HG02884 (cell line): ENCODE data around the gene SOD1.
"Not testable (repeated sequence)": the region's sequence is repeated elsewhere in the genome, so short reads cannot be mapped to it uniquely, and the experiment has no call there.

Experiments
- ATAC-seq: cut with Tn5 transposase; IDR thresholded peaks from one replicate; pipeline ENCODE4 v1.9.1; 2021; ENCODE audit warnings: mild to moderate bottlenecking, moderate library complexity; ENCODE audit not compliant: unreplicated experiment

SOD1 gene

DNA sequence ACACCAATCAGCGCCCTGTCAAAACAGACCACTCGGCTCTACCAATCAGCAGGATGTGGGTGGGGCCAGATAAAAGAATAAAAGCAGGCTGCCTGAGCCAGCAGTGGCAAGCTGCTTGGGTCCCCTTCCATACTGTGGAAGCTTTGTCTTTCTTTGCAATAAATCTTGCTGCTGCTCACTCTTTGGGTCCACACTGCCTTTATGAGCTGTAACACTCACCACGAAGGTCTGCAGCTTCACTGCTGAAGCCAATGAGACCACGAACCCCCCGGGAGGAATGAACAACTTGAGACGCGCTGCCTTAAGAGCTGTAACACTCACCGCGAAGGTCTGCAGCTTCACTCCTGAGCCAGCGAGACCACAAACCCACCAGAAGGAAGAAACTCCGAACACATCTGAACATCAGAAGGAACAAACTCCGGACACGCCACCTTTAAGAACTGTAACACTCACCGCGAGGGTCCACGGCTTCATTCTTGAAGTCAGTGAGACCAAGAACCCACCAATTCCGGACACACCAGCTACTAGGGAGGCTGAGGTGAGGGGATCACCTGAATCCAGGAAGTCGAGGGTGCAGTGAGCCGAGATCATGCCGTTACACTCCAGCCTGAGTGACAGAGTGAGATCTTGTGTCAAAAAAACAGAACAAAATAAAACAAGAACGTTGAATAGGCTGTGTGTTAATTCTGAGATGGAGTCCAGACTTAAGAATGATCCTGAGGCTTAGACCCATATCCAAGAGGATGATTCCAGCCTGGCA lies 4.5 kb upstream of the SOD1 start:
- ATAC-seq: not testable (repeated sequence)

DNA sequence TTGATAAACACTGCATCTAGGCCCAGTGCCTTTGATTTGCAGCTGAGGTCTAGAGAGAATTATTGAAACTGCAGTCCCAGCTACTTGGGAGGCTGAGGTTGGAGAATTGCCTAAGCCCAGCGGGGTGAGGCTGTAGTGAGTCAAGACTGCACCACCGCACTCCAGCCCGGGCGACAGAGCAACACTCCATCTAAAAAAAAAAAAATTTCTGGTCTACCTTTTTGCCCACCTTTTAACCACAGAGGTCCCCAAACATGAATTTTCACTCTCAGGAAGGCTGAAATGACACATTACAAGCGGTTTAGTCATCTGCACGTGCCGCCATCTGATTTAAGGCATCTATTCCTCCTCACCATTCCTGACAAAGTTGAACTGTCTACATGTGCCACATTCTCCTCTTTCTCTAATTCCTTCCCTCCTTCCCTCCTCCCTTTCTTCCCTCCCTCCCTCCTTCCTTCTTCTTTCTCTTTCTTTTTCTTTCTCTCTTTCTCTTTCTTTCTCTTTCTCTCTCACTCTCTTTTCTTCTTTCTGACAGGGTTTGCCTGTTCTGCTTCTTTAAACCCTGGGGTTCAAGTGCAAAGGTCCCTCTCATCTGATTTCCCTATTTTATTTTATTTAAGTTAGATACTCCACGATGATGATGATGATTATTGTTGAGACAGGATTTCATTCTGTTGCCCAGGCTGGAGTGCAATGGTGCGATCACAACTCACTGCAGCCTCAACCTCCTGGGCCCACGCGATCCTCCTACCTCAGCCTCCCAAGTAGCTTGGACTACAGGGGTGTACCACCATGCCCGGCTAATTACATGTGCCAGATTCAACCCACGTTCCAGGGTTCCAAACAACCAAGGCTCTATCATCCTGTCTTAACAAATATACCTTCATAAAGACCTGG lies 3.0 kb upstream of the SOD1 start:
- no peak for ATAC-seq

DNA sequence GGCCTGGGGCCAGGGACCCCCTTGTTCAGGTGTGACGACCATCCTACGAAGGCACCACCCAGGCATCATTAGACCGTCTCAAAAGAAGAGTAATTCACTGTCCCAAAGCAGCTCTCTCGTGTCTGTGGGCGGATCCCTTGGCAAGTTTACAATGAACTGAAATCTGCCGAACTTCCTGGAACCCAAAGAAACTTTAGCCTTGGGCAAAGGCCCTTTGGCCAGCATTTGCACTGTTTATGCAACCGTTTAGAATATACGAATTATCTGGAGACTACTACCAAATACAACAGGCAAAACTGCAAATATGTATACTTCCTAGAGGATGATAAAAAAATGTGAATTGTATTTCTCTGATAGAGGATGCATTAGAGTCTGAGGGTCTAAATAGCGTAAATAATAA lies 1.4 kb upstream of the SOD1 start:
- no peak for ATAC-seq

DNA sequence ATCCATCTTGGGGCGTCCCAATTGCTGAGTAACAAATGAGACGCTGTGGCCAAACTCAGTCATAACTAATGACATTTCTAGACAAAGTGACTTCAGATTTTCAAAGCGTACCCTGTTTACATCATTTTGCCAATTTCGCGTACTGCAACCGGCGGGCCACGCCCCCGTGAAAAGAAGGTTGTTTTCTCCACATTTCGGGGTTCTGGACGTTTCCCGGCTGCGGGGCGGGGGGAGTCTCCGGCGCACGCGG lies 282 bp upstream of the SOD1 start:
- peak; percentile 16 for ATAC-seq

DNA sequence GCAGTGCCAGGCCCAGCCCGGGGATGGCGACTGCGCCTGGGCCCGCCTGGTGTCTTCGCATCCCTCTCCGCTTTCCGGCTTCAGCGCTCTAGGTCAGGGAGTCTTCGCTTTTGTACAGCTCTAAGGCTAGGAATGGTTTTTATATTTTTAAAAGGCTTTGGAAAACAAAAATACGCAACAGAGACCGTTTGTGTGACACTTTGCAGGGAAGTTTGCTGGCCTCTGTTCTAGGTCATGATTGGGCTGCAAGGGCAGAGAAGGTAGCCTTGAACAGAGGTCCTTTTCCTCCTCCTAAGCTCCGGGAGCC lies 719 bp downstream of the SOD1 start:
- ATAC-seq: peak; percentile 24

DNA sequence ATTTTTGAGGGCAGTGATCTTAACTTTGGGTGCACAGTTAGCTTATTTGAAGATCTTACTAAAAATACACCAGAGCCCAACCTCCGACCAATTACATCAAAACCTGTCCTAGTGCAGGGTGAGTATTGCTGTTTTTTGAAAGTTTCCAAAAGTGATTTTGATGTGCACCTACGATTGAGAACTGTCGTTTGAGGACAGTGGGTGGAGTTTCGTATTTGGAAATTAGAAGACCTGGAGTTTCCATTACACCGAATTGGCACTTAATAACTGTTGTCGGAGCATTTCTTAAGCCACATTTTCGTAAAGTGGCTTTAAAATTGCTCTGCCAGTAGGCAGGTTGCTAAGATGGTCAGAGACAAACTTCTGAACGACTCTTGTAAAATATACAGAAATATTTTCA lies 1.1 kb downstream of the SOD1 start:
- ATAC-seq: no peak

DNA sequence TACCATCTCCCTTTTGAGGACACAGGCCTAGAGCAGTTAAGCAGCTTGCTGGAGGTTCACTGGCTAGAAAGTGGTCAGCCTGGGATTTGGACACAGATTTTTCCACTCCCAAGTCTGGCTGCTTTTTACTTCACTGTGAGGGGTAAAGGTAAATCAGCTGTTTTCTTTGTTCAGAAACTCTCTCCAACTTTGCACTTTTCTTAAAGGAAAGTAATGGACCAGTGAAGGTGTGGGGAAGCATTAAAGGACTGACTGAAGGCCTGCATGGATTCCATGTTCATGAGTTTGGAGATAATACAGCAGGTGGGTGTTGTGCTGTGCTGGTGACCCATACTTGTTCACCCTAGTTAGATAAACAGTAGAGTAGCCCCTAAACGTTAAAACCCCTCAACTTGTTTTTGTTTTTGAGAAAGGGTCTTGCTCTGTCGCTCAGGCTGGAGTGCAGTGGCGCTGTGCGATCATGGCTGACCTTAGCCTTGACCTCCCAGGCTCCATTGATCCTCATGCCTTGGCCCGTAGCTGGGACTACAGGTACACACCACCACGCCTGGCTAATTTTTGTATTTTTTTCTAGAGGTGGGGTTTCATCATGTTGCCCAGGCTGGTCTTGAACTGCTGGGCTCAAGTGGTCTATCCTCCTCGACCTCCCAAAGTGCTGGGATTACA lies 4.2 kb downstream of the SOD1 start:
- ATAC-seq: no peak

DNA sequence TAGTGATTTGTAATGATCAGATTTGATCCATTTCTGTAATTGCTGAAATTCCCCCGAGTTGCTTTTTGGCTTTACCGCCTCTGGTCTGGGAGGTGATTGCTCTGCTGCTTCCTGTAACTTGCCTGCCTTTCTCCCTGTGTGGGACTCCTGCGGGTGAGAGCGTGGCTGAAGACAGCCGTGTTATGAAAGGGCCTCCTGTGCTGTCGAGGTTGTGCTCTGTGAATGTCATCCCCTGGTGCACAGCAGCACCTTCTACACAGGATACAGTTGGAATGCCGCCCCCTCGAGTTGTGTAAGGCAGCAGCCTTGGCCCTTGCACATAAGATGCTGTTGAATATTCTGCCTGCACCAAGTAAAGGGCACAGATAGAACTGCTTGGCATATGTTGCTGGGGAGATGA lies 5.9 kb downstream of the SOD1 start:
- no peak for ATAC-seq

DNA sequence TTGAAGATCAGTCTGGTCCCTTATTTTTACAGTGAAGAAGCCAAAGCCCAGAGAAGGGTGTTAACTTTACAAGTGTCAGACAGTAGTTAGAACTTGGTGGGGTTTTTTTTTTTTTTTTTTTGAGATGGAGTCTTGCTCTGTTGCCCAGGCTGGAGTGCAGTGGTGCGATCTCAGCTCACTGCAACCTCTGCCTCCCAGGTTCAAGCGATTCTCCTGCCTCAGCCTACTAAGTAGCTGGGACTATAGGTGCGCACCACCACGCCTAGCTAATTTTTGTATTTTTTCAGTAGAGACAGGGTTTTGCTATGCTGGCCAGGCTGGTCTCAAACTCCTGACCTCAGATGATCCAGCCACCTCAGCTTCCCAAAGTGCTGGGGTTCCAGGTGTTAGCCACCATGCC lies 6.4 kb downstream of the SOD1 start:
- ATAC-seq: not testable (repeated sequence)

DNA sequence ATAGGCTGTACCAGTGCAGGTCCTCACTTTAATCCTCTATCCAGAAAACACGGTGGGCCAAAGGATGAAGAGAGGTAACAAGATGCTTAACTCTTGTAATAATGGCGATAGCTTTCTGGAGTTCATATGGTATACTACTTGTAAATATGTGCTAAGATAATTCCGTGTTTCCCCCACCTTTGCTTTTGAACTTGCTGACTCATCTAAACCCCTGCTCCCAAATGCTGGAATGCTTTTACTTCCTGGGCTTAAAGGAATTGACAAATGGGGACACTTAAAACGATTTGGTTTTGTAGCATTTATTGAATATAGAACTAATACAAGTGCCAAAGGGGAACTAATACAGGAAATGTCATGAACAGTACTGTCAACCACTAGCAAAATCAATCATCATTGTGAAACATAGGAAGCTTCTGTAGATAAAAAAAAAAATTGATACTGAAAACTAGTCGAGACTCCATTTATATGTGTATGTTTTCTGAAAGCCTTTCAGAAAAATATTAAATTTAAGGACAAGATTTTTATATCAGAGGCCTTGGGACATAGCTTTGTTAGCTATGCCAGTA lies 7.0 kb downstream of the SOD1 start:
- ATAC-seq: no peak

DNA sequence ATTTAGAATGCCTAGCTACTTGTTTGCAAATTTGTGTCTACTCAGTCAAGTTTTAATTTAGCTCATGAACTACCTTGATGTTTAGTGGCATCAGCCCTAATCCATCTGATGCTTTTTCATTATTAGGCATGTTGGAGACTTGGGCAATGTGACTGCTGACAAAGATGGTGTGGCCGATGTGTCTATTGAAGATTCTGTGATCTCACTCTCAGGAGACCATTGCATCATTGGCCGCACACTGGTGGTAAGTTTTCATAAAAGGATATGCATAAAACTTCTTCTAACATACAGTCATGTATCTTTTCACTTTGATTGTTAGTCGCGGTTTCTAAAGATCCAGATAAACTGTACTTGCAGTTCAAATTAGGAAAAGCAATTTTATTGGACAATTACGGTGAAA lies 7.6 kb downstream of the SOD1 start:
- ATAC-seq: no peak

DNA sequence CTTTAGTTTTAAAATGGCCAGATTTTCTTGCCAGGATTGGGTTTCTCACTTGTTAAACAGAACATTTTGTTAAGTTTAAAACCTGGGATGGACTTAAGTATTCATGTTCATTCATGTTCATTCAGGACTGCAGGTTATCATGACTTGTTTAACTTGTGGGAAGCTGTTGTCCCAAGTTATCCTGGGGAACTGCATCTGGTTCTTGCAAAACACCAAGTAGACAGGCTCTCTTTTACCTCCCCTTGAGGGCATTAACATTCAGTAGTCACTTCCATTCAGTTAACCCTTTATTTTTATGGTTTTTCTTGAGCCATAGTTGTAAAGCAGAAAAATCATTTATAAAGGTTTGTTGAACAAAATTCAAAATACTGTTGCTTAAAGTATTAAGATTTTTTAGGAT lies 8.1 kb downstream of the SOD1 start:
- no peak for ATAC-seq

DNA sequence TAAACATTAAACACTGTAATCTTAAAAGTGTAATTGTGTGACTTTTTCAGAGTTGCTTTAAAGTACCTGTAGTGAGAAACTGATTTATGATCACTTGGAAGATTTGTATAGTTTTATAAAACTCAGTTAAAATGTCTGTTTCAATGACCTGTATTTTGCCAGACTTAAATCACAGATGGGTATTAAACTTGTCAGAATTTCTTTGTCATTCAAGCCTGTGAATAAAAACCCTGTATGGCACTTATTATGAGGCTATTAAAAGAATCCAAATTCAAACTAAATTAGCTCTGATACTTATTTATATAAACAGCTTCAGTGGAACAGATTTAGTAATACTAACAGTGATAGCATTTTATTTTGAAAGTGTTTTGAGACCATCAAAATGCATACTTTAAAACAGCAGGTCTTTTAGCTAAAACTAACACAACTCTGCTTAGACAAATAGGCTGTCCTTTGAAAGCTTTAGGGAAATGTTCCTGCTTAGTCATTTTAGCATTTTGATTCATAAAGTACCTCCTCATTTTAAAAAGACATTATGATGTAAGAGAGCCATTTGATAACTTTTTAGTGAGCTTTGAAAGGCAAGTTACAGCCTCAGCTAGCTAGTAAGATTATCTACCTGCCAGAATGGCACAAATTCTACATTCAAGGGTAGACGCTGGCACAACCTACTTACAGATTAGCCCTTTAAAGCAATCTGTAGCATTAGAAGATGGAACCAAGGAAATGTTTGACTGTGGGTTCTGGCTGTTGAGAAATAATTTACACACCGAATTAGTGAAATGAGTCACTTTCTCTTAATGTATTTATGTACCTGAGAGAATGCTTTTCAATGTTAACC lies 9.4 kb downstream of the SOD1 start:
- ATAC-seq: peak; percentile 51

DNA sequence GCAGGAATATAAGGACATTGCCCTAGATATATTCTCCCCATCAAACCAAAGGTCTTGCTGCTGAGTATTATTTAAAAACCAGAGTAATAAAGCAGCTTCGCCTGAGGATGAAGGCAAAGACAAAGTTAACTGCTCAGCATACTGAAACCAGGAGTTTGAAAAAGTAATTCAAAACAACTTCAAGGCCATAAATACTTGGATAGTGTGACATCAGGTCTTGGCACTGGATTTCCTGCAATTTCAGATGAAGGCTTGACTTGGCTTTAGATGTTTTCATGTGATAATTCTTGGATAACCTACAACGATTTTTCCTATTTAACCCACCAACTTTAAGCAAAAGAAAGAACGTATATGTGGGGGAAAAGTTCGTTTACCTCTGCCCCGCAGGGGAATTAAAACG lies 10.6 kb downstream of the SOD1 start:
- ATAC-seq: no peak

DNA sequence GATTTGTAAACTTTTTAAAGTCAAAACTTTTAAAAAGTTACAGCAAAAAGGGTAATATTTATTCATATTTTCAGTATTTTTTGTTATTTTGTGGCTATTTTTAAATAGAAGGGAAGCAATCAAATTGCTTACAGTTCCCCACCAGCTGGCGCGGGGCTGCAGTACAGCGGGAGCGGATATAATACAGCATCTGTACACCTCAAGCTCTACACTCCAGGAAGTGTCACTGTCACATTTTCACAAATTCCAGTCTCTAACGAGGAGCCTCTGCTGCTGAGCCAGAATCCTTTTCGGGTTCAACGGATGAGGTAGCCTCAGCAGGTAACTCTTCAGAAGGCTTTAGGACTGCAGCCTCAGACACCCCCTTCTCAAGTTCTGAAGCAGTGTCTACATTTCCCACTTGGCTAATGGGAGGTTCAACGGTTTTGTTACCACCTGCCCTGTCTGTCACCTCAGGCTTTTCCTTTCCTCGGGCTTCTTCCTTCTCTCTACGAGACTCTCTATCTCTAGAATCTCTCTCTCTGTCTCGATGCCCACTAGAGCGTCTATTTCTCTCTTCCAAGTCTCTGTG lies 11.7 kb downstream of the SOD1 start:
- ATAC-seq: no peak

DNA sequence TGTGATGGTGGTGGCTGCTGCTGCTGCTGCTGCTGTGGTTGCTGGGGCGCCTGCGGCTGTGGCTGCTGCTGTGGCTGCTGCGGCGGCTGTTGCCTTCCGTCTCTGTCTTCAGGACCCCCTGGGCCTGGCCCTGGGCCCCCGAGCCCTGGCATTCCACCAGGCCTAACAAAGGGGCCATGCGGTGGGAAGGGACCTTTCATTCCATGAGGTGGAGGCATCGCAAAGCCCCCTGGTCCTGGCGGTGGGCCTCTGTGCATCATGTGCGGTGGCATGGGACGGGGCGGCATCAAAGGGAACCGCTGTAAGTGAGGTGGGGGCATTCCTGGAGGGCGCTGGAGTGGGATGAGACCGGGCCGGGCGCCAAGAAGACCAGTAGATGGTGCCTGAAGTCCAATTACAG lies 12.4 kb downstream of the SOD1 start:
- ATAC-seq: no peak

DNA sequence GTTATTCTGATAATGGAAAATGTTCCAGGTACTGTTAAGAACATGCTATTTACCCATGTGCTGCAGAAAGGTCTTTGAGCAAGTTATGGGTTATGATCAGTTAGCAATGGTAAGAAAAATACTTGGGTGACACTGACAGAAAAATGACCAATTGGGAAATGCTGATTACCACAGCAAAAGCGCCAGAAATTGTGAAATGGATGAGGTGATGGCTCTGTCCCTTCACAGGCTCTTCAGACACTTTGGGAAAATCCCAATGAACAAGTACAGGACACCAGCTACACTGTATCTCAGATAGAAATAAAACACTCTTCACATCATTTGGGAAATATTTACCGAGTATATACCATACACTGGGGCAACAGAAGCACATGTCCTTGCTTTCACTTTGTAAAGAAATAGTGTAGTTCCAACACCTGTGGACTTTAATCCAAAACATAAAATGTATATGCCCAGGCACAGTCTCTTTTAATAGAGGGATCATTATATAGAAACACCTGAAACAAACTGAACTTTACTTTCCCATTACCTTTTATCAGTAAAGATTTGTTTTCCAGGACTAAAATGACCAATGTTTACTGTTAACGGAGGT lies 13.9 kb downstream of the SOD1 start:
- no peak for ATAC-seq

DNA sequence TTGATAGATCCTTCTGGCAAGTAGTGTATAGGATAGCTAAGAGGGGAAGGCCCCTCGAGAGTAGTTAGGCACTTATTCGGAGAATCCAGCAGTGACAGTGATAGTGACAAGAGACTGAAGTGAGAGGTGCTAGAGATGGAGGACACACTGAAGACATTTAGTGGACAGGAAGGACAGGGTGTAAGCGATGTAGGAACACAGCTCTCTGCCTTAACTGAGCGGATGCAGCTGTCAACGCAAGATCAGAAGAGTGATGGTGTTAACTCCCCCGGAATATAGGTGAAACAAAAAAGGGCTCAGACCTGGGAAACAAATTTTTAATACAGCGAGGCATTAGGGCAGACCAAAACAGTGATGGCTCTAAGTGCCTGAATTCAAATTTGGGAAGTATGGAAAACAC lies 15.8 kb downstream of the SOD1 start:
- ATAC-seq: no peak

DNA sequence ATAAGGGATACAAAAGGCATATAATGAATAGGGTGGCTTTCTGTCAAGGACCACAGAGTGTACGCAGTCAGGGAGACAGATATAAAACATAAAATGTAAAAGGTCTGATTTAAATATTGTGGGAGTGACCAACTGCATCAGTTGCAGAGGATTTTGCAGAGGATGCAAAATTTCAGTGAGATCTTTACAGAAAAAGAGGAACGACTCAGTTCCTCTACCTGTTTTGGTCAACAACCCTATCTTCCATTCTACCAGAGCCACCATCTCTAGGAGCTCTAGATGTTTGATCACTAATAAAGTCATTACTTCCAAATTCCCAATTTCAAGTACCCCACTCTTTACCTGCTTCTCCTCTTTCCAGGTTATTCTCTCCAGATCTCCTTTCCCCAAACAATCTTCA lies 16.5 kb downstream of the SOD1 start:
- ATAC-seq: no peak

DNA sequence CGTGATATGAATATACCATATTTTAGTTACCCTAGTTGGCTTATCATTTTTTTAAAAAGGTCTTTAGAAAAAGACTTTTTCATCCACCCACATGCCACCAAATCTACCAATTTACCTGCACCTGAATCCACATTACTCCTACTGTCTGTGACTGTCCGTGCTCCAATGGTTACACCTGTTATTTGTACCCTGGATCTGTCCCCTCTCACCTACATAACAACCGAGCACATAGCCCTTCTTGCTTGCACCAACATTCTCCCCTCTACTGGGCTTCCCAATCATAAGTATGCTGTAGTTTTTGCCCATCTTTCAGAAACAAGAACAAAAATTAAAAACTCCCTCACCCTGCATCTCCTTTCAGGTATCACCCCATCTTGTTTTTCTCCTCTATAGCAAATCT lies 17.6 kb downstream of the SOD1 start:
- no peak for ATAC-seq
